IPS-18a (cell line): Measurements from ENCODE around the gene MPC1.

Source experiments
- H3K27ac ChIP-seq: one replicate; pipeline ENCODE4 v1.5.1; 2013; ENCODE audit warnings: low read length
- H3K27me3 ChIP-seq: one replicate; pipeline ENCODE4 v1.6.1; 2013; ENCODE audit warnings: mild to moderate bottlenecking, low read length; ENCODE audit not compliant: control insufficient read depth, insufficient read depth
- H3K36me3 ChIP-seq: one replicate; pipeline ENCODE4 v1.6.1; 2013; ENCODE audit warnings: low read depth, low read length; ENCODE audit not compliant: control insufficient read depth
- H3K4me1 ChIP-seq: one replicate; pipeline ENCODE4 v1.6.1; 2013; ENCODE audit warnings: low read depth, low read length; ENCODE audit not compliant: control insufficient read depth
- H3K4me3 ChIP-seq: one replicate; pipeline ENCODE4 v1.5.1; 2013; ENCODE audit warnings: low read length
- H3K9ac ChIP-seq: one replicate; pipeline ENCODE4 v1.6.1; 2013; ENCODE audit warnings: mild to moderate bottlenecking, low read length, moderate library complexity
- H3K9me3 ChIP-seq: one replicate; pipeline ENCODE4 v1.6.1; 2013; ENCODE audit warnings: low read depth, low read length; ENCODE audit not compliant: control insufficient read depth

Gene MPC1

GRCh38 chr6:166323395-166323794, 59.3 kb downstream of the MPC1 start:
- Histone ChIP-seq H3K9me3 (no peaks in the 10 kb centered on the region), H3K4me3 (no peak overlapping the region), H3K27ac (no peak overlapping the region), H3K27me3 (no peaks in the 10 kb centered on the region), H3K4me1 (peaks cover 9% of the 10 kb centered on the region), H3K36me3 (peaks cover 36% of the 10 kb centered on the region), H3K9ac (no peak overlapping the region)

- H3K27ac ChIP-seq: no peak overlapping the region
- no peaks in the 10 kb centered on the region for H3K9me3 ChIP-seq
- peaks cover 14% of the 10 kb centered on the region for H3K36me3 ChIP-seq
- H3K9ac ChIP-seq: no peak overlapping the region
- no peak overlapping the region for H3K4me3 ChIP-seq
- H3K4me1 ChIP-seq: no peaks in the 10 kb centered on the region
- H3K27me3 ChIP-seq: no peaks in the 10 kb centered on the region
These were observed 63.8 kb downstream of the MPC1 start for GRCh38 chr6:166318649-166319600.

DNA sequence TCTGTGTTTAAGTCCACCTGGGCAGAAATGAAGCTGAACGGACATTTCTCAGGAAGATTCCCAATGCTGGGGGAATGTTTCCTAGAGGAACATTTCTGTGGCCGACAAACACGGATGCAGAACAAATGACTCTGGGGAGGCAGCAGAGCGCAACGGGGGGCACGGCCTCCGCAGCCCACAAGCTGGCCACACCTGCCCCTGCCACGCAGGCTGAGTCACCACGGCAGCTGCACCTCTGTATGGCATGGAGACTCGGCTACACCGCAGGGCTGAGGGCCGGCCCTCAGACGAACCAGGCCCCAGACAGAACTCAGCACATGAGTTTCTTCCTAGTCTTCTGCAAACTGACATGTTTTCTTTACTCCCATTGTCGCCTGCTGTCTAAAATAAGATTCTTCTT, 64.5 kb downstream of the MPC1 start:
- Histone ChIP-seq H3K9me3 (no peaks in the 10 kb centered on the region), H3K27me3 (no peaks in the 10 kb centered on the region), H3K9ac (no peak overlapping the region), H3K36me3 (peaks cover 14% of the 10 kb centered on the region), H3K4me3 (no peak overlapping the region), H3K4me1 (no peaks in the 10 kb centered on the region), H3K27ac (no peak overlapping the region)

GRCh38 chr6:166317261-166318212, 65.2 kb downstream of the MPC1 start:
- Histone ChIP-seq H3K9ac (no peak overlapping the region), H3K4me3 (no peak overlapping the region), H3K27ac (no peak overlapping the region), H3K27me3 (no peaks in the 10 kb centered on the region), H3K4me1 (no peaks in the 10 kb centered on the region), H3K9me3 (no peaks in the 10 kb centered on the region), H3K36me3 (peaks cover 8% of the 10 kb centered on the region)

DNA sequence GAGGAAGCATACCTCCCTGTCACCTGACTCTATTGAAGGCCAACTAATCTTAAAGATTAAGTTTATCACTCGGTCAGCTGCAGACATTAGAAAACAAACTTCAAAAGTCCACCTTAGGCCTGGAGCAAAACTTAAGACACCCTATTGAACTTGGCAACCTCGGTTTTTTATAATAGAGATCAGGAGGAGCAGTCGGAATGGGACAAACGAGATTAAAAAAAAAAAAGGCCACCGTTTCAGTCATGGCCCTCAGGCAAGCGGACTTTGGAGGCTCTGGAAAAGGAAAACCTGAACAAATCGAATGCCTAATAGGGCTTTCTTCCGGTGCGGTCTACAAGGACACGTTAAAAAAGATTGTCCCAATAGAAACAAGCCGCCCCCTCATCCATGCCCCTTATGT, 67.3 kb downstream of the MPC1 start:
- Histone ChIP-seq H3K36me3 (peaks cover 3% of the 10 kb centered on the region), H3K9ac (no peak overlapping the region), H3K4me1 (no peaks in the 10 kb centered on the region), H3K9me3 (no peaks in the 10 kb centered on the region), H3K27me3 (peaks cover 5% of the 10 kb centered on the region), H3K4me3 (no peak overlapping the region), H3K27ac (no peak overlapping the region)
